GM18499 (cell line): ENCODE measurements around the gene CRB1.
"Not testable (repeated sequence)": the region's sequence is repeated elsewhere in the genome, so short reads cannot be mapped to it uniquely, and the experiment has no call there.

Experiments
- ATAC-seq: cut with Tn5 transposase; IDR thresholded peaks from one replicate; pipeline ENCODE4 v1.9.1; 2021; ENCODE audit warnings: moderate number of reproducible peaks; ENCODE audit not compliant: insufficient read depth, unreplicated experiment

The CRB1 gene

DNA sequence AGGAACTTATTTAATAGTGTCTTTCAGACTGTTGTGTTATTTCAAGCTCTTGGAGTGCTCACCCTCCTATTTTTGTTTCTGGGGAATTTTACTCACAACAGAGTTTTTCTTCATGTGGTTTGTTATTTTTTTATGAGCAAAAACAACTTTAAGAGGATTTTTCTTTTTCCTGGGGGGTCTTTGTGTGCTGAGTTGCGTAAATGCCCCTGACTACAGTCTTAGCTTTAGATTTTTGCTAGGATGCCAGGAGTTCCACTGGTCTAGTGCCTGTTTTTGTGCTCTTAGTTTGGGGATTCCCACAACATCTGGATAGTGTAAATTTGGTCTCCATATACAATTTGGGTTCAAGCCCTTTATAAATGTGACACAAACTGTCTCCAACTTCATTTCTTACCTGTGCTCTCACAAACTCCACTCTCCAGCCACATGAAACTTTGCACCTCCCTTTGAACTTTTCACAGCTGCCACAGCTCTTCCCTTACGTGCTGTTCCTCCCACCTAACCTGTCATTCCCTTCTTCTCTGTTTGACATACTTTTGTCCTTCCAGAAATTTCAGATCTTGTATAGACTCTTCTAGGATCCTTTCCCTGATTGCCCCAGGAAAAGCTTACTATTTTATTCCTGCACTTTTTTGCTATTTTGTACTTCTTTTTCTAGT lies 180.2 kb downstream of the CRB1 start:
- no peak for ATAC-seq

DNA sequence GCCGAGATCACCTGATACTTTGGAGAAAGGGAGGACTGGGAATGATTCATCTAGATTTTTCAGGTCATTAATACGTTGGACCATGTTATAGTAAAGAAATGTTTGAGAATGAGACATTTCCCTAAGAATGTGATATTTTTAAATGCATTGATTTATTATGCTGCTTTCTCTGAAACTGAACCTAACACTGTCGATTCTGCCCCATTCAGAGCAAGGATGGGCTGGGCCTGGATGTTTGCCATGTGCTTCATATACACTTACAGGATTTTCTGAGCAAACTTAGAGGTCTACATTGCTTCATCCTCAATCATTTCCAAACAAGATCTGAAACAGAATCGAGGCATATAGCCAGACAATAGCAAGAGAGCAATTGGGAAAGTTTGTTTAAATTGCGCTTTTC lies 183.3 kb downstream of the CRB1 start:
- no peak for ATAC-seq

DNA sequence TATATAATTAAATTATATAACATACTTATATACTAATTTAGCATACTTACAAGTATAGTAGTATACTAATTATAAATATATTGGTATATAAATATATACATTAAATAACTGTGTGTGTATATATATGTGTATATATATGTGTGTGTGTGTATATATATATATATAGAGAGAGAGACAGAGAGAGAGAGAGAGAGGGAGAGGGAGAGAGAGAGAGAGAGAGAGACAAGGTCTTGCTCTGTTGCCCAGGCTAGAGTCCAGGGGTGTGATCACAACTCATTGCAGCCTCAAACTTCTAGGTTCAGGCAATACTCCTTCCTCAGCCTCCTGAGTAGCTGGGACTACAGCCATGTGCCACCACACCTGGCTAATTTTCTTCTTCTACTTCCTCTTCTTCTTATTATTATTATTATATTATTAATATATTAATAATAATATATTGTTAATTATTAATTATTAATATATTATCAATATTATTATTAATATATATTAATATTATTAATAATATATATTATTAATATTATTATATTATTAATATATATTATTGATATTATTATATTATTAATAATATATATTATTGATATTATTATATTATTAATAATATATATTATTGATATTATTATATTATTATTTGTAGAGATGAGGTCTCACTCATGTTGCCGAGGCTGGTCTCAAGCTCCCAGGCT lies 185.5 kb downstream of the CRB1 start:
- no peak for ATAC-seq

DNA sequence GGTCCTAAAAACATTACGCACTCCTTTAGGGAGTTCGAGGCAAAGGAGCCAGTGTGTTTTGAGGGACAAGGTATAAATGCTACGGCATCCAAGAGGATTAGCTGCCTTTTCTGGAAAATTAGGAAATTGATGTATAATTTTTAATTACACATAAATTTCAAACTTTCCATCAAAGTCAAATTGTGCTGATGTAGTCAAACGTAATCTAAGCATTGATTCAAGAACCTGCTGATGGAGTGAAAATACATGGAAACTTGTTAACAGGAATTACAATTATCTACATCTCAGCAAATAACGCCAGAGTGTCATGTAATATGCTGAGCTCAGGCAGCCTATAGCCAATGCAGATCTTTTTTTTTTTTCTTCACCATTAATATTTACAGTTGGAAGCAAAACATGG lies 194.5 kb downstream of the CRB1 start:
- no peak for ATAC-seq

DNA sequence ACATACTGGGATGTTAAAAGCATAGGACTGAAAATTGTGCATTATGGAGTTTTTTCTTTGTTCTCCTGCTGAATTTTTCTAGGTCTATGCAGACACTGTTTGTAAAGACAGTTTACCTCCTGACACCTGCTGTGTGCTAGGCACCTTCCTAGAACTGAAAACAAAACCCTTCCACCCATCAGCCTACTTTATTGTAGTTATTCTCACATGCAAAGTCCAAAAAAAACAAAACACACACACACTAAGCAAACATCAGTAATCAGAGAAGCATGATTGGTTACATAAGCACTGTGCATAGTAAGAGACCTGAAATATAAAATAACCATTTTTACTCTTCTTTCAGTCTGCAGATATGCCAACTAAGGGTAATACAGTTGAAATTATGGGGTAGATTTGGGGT lies 195.1 kb downstream of the CRB1 start:
- ATAC-seq, result no peak

DNA sequence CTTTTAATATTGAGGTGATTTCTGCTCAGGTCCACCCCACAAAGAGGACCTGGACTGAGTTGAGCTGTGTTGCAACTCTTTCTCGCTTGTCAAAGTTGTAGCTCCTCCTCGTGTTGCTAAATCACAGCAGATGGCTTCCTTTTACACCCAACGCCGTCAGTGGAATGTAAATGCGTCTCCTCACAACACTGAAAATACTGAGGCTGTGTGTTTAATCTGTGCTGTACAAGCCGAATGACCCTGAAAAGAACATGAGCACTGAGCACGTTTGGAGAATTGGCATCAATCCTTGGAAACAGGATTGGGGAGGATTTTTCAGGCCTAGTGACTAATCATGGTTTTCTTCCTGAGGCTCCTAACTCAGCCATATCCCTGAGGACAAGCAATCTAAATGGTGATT lies 196.0 kb downstream of the CRB1 start:
- no peak for ATAC-seq

DNA sequence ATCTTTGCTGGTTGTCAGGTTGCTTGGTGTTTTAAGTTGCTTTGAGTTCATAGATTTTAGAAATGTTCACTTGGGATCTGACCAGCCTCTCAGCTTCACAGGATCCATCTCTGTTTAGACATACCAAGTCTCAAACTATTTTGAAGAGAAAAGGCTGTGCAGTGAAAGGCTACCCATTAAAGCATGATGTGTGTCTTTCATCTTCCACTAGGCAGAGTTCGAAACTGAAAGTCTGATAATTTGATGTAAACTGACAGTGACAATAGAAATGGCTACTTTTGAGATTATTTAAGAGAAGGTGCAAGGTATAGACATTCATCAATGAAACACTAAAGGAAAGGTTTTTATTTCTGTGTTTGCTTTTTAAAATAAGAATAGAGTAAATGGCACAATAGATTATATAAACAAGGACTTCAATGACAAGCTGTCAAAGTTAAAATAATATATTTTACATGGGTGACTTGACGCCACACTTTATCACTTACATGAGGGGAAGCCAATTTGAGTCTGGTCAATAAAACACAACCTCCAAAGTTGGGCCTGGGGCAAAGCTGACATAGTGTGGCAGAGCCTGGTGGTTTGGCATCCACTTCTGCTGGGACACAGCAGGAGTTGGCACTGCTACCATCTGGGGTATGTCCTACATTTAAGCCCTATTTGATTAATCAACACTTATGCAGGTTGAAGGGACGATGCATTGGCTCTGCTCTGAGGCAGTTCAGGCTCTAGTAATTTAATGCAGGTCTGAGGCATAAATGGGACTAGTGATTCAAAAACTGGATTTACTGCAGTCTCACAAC lies 197.7 kb downstream of the CRB1 start:
- ATAC-seq, result no peak

DNA sequence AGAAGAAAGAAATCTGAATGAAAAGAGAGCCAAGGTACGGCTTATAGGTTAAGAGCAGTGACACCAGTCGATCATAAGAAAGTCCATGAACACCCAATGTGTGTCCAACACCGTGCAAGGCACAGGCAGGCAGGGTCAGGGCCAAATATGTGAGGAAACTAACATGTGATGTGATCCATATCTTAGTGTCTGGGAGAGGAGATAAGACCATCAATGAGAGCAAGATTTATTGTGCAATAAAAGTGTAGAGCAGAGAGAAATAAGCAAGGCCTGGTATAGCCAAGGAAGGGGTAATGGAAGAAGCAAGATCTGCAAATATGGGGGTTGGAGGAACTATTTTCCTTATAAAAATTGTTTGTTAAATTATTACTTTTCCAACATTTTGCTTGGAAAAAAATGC lies 198.8 kb downstream of the CRB1 start:
- no peak for ATAC-seq

DNA sequence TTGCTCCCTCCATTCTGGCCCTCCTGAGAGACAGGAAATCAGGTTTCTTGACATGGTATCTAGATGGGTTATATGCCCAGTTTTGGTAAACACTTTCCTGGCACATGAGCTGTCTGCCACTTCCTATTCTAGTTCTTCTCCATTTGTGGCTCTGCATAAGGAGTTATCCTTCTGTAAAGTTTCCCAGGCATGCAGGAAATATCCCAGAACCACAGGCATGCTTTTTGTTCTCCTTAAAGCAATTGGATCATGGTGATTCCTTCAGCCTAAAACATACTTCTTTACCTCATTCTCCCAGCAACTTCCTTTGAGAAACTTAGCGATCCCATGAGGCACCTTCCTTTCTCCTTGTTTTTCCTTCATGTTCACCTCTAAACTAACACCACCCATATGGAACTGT lies 199.8 kb downstream of the CRB1 start:
- no peak for ATAC-seq

DNA sequence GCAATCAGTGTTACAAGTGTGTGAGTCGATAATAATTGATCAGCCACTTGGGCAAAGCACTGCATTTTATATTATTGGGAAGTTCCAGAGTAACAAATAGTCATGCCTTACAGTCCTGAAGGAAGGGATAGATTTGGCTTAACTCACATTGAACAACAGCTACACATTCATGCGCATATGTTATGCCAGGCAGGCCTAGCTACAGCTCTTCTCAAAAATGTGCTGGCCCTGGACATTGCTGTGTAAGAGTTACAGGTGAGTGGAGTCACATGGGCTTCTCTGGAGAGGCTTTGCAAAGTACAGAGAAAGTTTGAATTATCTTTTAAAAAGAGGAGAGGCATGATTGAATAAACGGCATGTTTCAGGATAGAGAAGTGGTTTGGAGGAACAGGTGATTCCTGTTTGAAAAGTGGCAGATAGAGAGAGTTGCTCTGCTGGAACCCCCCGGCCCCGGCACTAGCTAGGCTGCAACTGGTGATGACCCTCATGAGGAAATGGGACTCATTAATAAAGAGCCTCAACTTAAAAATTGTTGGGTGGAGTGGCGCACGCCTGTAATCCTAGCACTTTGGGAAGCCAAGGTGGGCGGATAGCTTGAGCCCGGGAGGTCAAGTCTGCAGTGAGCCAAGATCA lies 200.6 kb downstream of the CRB1 start:
- ATAC-seq, result no peak

DNA sequence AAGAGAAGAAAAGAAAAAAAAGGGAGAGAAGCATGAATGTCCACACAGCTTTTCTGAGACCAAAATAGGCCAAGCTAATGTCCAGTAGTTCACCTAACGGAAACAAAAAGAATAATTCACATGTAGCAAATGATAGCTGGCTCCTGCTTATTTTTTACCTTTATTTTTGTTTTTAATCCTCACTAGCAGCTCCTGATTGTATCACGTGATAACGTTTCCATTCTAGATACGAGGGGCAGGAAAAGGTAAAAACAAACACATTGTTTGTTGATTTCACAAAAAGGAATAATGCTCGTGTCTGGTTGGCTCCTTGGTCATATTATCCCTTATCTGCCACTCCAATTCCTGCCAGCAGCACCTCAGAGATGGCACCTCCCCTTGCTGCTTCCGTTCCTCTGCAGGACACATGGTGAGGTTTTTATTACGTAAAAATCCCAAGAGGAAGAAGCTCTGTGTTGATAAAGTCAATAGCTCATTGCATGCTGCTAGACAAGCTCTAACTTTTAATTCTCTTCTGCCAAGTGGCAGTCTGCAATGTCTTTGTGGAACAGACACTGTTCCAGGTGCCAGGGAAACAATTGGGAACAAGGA lies 201.7 kb downstream of the CRB1 start:
- no peak for ATAC-seq

DNA sequence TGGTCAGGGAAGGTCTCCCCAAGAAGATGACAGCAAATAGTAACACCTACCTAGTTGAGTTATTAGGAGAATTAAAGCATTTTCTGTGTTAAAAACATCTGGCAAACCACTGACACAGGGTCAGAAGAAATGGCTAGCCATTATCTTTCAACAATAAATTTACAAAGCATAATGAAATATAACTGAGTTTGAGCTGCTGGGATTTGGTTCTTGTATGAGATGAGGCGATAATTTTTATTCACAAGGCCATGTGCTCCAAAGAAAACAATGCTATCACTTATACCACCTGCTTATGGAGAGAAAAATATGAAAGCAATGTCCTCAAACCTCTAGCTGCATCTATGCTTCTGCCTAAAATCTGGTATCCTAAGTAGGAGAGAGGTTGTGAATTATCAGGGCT lies 202.3 kb downstream of the CRB1 start:
- no peak for ATAC-seq

DNA sequence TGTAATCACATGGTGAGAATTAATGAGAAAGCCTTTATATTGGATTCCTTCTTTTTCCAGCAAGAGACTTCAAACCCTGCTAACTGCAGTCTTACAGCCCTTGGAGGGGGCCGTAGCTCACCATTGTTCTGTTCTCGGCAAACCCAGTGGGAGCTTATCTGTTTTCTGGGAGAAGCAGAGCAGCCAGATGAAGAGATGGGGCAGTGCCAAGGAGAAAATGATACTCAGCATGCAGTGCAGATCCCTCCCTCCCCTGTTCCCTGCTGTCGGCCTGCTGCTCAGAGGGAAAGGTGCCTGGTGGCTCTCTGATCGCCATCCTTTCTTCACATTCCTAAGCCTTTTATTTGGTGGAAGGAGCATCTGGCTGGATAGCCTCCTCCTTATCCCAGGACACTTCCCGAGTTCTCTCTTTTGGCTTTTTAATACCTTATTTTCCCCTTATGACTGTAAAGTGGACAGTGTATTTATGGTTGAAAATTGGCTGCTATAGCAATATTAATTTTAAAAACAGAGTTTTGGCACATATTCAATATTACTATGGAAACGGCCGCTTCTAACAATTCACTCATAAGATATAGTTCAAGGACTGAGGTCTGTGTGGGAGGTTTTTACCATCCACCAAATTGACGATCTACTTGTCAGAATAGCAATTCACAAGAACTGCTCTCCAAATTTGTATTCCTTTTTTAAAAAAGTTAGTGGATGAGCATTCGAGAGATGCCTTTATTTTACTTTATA lies 203.4 kb downstream of the CRB1 start:
- no peak for ATAC-seq

DNA sequence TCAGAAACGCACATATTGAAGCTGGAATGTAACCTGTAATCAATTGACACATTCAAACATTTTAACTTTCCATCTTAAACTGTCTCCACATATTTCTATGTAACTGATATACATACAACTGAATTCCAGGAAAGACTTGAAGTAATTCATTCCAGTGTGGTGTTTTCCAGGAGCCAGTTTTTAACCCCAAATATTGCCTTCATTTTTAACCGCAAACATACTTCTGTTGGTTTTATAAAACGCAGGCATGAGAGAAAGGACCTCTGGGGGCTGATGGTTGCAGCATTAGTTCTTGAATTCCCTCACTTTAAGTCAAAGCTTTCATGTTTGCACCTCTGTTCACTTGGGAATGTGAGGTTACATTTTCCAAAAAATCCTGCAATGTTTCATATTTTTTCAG lies 204.1 kb downstream of the CRB1 start:
- ATAC-seq, result no peak

DNA sequence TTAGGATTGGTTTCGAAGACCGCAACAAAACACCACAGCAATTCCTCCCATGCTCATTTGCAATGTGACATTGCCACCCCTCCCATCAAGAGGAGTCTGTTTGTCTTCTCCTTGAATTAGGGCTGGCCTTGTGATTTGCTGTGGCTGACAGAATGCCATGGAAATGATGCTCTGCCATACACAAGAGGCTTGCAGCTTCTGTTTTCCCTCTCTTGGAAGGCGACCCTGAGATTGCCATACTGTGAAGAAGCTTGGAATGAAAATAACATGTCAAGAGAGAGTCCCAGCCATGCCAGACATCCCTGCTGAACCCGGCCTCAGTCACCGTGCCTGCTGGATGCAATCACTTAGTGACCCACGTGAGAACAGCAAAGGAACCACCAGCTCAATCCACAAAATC lies 212.4 kb downstream of the CRB1 start:
- no peak for ATAC-seq

DNA sequence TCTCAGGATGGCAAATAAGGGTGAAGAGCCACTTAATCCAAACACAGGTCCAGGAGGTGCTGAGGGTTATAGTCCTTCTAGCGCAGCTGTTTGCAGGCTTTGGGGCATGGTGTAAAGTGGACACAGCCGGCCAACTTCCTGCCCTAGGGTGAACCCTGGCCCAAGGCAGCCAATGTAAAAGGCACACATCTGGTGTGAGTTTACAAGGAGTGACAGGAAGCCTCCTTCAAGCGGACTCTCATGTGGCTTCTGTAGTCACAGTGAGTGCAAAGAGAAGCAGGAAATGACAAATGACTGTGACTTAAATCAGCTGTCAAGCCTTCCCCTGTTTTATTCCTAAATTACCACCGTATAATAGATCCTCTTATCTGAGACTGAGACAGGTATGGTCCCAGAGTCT lies 213.0 kb downstream of the CRB1 start:
- no peak for ATAC-seq

DNA sequence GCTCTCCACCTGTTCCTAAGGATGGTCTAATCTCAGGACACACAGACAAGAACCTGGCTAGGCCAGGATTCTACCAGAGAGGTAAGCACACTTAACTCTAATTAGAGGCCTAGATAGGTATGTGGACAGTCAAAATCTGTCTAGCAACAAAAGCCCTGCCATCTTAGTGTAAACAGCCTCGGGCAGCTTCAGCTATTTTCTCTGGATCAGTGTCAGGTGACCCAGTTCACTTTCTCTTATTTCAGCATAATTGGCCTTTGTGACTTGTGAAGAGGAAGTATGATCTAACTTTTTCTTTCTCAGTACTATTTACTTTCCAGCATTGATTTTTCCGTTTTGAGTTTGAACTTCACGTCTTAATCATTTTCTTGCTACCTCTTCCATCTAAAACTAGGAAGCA lies 217.7 kb downstream of the CRB1 start:
- ATAC-seq, result no peak

DNA sequence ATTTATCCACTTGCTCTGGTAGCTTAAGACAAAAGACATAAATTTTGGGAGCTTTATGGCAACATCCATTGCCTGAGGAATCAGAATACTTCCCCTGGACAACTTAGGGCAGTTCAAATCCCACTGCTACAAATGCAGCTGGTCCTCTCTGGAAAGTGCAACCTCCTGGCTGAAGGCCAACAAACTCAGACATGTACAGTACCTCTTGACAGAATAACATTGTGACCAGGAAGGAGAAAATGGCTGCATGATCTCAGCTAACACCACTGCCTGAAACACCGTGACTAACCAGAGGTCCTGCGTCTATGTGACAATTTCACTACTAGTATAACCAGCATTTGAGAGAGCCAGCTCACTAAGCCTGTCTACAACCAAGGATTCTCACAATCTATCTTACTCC lies 218.9 kb downstream of the CRB1 start:
- ATAC-seq, result no peak

DNA sequence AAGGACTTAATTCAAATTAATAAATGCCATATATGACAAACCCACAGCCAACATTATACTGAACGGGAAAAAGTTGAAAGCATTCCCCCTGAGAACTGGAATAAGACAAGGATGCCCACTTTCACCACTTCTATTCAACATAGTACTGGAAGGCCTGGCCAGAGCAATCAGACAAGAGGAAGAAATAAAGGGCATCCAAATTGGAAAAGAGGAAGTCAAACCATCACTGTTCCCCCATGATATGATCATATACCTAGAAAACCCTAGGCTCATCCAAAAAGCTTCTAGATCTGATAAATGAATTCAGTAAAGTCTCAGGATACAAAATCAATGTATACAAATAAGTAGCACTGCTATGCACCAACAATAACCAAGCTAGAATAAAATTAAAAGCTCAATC lies 223.5 kb downstream of the CRB1 start:
- not testable (repeated sequence) for ATAC-seq

DNA sequence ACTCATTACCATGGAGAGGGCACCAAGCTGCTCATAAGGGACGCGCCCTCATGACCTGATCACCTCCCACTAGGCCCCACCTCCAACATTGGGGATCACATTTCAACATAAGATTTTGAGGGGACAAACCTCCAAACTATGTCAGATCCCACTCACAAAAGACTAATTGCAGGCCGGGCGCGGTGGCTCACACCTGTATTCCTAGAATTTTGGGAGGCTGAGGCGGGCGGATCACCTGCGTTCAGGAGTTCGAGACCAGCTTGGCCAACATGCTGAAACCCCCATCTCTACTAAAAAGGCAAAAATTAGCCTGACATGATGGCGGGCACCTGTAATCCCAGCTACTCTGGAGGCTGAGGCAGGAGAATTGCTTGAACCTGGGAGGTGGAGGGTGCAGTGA lies 228.7 kb downstream of the CRB1 start:
- ATAC-seq, result no peak
